Measurements from ENCODE around the gene AATF.

Gene AATF

GRCh38 chr17:37086948-37087347 is 138.2 kb downstream of the AATF start:
- no peak for DNase-seq

GRCh38 chr17:37087683-37088082 is 138.9 kb downstream of the AATF start:
- DNase-seq, result no peak

- DNase-seq, result peak; percentile 58
Measured at GRCh38 chr17:37088459-37088858, 139.7 kb downstream of the AATF start.

GRCh38 chr17:37088913-37089312 is 140.2 kb downstream of the AATF start:
- DNase-seq, result no peak

- DNase-seq, result no peak
Measured at GRCh38 chr17:37089956-37090355, 141.2 kb downstream of the AATF start.

- no peak for DNase-seq
Measured at GRCh38 chr17:37090941-37091340, 142.2 kb downstream of the AATF start.

- DNase-seq, result no peak
Measured at GRCh38 chr17:37092071-37092470, 143.3 kb downstream of the AATF start.

GRCh38 chr17:37092701-37093100 is 143.9 kb downstream of the AATF start:
- no peak for DNase-seq

- DNase-seq, result no peak
Measured at GRCh38 chr17:37094391-37094790, 145.6 kb downstream of the AATF start.

GRCh38 chr17:37096071-37096470 is 147.3 kb downstream of the AATF start:
- no peak for DNase-seq

GRCh38 chr17:37097154-37097553 is 148.4 kb downstream of the AATF start:
- no peak for DNase-seq

GRCh38 chr17:37098152-37098551 is 149.4 kb downstream of the AATF start:
- DNase-seq, result no peak

- DNase-seq, result no peak
Measured at GRCh38 chr17:37098910-37099664, 150.3 kb downstream of the AATF start.

GRCh38 chr17:37100231-37100630 is 151.5 kb downstream of the AATF start:
- no peak for DNase-seq

- no peak for DNase-seq
Measured at GRCh38 chr17:37101306-37101705, 152.6 kb downstream of the AATF start.

- DNase-seq, result no peak
Measured at GRCh38 chr17:37103231-37103630, 154.5 kb downstream of the AATF start.

GRCh38 chr17:37106049-37106448 is 157.3 kb downstream of the AATF start:
- no peak for DNase-seq
